Stimulated activated naive CD4-positive, alpha-beta T cell (primary cell): ENCODE data around the gene CXorf38.
A peak's percentile ranks its signal among the peaks of the same experiment; 100 is the strongest.

Experiments
- DNase-seq, 6 experiments: peaks; one replicate each; lab custom pipeline; 2025; lab: John Stamatoyannopoulos, UW

The CXorf38 gene, protein sequence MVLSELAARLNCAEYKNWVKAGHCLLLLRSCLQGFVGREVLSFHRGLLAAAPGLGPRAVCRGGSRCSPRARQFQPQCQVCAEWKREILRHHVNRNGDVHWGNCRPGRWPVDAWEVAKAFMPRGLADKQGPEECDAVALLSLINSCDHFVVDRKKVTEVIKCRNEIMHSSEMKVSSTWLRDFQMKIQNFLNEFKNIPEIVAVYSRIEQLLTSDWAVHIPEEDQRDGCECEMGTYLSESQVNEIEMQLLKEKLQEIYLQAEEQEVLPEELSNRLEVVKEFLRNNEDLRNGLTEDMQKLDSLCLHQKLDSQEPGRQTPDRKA

DNA sequence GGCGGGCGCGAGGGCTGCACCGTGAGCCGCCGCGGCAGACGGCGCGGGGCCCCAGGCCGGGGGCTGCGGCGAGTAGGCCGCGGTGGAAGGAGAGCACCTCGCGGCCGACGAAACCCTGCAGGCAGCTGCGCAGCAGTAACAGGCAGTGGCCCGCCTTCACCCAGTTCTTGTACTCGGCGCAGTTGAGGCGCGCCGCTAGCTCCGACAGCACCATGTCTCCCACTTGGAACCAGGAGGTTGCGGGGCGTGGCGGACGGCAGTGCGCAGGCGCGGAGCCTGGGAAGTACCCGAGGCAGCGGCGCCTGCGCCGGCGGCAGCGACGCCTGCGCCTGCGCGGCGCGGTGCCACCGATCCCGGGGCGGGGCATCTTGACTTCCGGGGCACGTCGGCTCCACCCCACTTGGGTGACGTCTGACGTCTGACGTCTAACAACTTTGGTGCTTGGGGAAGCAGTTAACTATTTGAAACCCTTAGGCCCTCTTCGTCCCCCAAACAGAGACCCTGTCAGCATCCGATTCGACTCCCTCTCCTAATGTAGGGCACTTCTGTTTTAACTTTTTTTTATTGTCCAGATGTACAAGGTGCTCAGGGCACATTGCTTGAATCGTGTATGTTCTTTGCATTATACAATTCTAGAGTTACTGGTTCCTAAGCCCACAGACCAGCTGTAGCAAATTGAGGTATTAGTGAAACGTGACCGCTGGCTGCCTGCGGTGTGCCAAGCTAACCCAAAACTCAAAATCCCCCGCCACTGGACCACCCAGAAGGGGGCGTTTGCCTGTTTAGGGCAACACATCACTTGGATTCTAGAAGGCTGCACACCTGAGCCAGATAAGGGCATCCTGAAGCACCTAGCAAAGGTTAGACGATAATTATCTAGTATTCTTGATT lies at the start of gene CXorf38:
CXorf38 (minus strand) TSS at position 255 of the 891 bp plus-strand sequence; CDS start at position 214, 41 bp downstream.
- DNase-seq = peak; percentile 87 to 97 (median 93)

DNA sequence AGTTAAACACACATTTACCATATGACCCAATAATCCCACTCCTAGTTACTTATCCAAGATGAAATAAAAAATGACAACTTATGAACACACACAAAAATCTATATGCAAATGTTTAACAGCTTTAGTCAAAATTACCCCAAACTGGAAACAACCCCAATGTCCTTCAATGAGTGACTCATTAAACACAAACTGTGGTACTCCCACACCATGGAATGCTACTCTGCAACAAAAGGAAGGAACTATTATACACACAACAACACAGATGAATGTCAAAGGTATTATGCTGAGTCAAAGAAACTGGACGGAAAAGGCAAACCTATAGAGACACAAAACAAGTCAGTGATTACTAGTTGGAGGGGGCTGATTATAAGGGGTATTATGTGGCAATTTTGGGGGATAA lies 47.4 kb upstream of the CXorf38 start:
- DNase-seq = no peak

DNA sequence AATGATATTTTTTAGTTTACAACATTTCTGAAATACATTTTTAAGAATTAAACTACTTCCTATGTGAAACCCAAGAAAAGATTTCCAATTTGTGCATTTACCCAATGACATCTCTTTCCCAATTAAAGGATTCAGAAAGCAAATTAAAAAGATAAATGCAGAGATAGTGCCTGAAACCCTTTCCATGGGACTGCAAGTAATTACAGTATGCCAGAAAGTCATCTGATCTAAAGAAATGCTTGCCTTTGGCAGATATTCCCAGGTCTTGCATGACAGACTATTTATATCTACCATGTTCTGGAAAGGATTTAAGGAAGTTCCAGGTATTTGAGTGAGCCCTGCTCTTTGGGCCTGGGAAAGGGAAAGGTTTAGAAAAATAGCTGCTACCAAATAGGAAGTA lies 41.6 kb upstream of the CXorf38 start:
- DNase-seq = no peak

DNA sequence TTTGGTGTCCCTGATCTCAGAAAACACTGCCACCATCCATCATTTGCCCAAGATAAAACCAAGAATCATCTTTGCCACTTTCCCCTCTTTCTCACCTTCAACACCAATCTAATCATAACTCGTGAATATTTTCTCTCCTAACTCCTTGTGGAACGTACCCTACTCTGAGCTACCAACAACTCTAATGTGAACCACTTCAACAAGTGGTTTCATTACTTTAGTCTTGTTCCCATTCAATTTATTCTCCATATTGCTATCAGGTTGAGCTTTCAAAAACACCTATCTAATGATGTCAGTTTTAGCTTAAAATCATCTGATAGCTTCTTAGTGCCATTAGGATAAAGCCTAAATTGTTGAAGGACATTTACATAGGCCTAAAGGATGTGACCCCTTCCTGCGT lies 39.8 kb upstream of the CXorf38 start:
- DNase-seq = no peak

DNA sequence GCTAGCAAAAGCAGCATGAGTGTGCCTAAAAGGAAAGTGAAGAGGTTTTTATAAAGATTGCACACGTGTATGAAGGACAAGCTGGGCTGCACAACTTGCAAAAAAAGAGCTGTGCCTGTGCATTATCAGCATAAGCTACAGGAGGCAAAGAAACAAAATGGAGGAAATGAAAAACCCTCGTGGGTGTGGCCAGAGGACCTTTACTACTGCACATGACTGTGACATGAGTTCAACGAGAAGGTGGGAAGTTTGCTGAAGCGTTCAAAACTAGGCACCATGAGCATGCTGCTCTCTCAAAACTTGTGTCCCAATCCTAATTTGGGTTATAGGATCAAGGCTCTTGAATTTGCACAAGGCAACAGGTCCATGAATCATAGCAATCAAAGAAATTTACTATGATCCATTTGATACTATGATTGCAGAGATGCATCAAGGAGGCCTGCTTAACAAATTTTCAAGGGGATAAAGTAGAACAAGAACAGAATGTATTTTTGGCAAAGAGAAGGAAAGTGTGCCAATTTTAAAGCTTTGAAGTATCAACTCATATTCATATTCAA lies 38.1 kb upstream of the CXorf38 start:
- no peak for DNase-seq

DNA sequence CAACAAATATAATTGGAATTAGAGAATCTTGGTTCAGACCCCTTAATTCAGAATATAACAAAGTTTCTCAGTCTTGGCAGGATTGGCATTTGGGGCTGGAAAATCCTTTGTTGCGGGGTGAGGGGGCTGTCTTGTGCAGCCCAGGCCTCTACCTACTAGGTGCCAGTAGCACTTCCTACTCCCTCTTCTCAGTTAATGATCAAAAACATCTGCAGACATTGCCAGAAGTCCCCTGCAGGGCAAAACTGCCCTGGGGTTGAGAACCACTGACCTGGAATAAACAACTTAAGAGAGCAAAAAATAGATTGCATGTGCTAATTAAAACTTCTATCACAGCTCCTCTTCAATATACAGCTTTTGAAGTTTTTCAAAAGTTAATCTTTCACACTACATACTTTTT lies 36.7 kb upstream of the CXorf38 start:
- no peak for DNase-seq

DNA sequence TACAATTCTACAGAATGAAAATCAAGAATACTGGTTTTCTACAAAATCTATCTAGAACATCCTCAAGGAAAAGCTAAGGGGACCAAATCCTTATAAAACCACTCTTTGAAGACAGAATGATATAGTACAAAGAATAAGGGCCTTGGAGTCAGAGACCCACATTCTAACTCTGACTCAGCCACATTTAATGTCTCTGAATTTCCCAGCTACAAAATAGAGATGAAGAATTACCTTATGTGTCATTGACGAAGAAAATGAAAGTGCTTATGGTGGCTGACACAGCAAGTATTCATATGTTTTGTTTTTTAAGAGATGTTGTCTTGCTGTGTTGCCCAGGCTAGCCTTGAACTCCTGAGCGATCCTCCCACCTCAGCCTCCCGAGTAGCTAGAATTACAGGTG lies 35.9 kb upstream of the CXorf38 start:
- DNase-seq = no peak

DNA sequence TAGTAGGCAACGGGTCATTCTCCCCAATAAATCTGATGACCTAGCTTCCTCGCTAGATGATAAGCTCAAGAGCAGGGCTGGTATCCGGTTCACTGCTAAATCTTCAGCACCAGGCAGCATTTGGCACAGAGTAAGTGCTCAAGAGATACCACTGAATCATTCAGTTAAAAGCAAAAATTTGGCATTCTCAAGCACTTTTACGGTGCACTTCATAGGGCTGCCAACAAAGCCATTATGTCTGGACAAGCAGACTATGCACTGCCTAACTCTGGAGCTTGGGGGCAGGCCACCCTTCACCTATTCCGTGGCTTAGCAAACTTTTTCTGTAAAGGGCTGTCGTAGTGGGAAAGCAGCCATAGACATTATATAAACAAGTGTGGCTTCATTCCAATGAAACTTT lies 23.8 kb upstream of the CXorf38 start:
- DNase-seq = no peak

DNA sequence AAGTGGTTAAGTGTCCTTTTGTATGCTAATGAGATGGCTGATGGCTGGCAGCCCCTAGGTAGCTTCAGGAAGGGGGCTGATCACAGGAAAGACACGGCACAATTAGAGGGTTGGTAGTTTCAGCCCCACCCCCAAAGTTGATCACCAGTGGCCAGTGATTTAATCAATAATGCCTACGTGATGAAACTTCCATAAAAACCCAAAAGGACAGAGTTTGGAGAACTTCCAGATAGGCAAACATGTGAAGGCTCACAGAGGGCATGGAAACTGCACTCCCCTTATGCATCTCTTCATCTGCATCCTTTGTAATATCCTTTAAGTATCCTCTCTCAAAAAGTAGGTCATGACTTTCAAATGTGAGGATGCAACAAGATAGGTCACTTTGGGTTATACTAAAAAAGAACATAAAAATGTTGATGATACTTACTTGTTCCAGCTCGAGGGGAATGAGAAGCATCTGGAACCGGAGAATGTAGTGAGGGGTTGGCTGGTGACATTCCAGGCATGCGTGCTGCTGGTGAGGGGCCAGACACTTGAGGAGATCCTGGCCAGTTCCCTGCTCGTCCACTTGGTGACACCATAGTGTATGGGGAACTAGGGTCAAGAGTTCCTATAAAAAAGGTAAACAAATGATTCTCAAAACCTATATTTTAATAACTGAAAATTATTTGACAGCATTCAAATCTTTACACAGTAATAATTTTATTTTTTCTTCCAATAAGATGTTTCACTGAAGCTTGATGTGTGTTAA lies 16.7 kb upstream of the CXorf38 start:
- DNase-seq = no peak

DNA sequence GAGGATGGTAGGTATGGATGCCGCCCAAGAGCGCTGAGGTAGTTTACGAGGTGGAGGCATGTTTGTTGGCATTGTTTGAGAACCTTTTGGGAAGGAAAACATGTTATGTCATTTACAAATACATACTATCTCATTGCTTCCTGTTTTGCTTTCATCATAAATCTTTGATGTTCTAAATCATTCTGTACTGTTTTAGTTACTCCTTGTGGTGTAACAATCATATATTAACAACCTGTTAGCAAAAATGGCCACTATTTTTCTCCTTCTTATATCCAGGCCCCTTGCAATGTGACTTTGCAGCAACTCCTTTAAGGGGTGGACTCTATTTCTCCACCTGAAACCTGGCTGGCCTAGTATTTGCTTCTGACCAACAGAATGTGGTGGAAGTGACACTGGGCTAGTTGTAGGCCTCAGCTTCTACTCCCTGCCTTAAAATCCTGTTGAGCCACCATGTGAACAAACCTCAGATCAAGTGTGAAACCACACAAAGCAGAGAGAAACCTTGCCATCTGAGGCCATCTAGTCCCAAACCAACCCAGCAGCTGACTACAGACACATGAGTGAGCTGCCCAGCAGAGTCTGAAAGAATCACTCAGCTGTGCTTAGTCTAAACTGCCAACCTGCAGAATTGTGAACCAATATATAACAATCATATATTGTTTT lies 15.8 kb upstream of the CXorf38 start:
- DNase-seq = no peak

DNA sequence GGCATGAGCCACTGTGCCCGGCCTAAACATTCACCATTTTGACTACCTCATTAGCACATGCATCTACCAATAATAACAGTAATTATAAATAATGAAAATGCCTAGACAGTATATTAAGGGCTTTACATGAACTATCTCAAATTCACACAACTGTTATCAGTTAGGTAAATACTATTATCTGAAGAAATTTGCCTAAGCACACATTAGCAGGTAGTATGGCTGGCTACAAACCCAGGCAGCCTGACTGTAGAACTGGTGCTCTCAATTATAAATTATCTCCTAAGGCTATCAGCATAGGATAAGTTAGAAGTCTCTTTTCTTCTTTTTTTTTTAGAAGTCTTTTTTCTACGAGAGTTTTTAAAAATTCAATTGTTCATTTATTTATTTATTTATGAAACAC lies 14.1 kb upstream of the CXorf38 start:
- DNase-seq = no peak

DNA sequence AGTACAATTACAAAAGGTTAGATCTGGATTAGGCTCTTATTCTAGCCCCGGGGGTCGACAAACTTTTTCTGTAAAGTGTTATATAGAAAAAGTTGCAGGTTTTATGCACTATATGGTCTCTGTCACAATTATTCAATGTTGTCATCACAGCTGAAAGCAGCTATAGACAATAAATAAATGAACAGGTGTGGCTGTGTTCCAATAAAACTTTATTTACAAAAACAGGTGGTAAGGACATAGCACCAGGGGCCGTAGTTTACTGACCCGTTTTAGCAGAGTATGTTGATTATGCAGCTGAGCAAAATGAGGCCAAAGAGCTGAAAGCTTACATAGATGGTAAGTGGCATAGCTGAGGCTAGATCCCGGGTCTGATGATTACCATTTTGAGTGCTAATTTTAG lies 13.0 kb upstream of the CXorf38 start:
- DNase-seq = no peak

DNA sequence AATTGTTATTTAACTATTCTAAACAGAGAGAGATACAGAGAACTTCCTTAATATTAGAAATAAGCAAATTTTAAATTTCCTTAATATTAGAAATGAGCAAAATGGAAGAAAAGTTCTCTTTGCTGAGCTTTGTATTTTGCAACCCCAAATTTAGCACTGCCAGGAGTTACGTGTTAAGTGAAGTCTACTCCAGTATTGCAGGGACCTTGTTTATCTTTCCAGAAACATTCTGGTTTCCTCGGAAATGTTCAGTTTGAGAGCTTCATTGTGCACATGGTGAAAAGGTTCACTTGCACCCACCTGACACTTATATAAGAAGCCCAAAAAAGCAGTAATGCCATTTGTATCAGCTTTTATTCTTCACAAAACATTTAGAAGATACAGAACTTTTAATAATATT lies 6.2 kb upstream of the CXorf38 start:
- no peak for DNase-seq

DNA sequence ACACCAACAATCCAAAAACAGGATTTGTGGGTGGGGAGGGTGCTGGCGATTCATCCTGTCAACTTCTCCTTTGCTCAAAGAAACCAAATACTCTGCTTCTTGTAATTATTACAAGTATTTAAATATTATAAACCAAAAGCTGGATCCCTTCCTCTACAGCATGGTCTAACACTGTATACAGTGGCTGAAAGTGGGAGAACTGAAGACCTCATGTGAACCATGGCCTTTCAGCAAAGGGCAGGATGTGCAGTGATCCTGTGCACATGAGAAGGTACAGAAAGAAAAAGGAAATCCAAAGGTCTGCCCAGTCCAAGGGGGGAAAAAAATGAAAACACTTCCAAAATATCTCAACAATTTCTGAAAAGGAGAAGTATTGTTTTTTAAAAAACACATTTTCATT lies 5.3 kb upstream of the CXorf38 start:
- no peak for DNase-seq

DNA sequence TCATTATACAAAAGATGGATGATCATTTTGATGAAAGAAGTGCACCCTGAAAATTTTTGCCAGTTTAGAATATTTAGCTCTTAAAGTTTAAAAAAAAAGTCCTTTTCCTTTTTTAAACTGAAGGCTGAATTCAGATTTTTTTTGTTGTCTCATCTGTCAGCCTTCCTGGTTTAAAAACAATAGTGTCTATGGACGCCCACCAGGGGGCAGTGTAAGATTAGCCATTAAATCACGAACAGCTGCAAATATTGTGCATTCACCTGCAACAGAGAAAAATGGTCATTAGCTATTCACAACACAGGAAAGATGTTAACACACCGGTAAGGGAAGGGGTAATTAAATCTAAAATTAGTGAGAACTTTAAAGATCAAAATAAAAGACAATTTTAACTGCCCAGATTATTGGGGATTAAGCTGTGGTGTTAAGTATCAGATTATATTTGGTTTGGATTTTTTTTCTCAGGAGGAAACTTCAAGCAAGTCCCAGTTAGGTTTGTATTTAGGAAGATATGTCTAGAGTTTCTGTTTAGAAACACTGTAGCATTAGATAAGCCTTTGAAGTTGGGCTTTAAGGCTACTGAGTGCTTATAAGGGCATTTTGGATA lies 4.4 kb upstream of the CXorf38 start:
- peak; percentile 22 to 86 (median 66) for DNase-seq

DNA sequence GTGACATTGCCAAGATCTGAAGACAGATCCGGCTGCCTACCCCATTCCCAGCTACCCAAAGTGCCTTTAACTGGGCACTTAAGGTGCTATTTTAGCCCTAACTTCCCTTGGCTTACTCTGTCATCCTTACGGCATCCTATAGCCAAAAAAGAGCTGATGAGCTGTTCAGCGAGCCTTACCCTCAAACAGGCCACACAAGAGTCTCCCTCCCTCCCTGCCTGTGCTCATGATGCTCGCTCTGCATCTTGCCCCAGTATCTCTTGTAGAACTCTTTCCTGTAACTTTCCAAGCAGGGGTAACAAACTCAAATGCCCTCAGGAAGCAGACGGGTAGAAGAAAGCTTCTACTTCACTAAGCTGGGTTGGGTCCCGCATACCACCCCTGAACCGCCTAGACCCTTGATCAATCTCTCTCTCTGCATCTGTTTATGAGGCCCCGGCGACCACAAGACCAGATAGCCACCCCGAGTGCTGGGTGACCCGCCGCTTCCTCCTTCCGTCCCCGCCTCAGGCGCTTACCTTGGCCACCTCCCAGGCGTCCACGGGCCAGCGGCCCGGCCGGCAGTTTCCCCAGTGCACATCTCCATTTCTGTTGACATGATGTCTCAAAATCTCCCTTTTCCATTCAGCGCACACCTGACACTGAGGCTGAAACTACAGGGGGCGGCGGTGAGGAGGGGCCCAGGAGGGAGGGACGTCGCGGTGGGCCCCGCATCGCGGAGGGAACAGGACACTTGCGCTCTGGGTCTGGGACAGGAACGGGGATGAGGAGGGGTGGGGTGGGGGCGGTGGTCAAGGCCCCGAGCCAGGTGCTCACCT lies 663 bp downstream of the CXorf38 start:
- DNase-seq = peak in 5 of 6 experiments; percentile 4 to 58 (median 33)

DNA sequence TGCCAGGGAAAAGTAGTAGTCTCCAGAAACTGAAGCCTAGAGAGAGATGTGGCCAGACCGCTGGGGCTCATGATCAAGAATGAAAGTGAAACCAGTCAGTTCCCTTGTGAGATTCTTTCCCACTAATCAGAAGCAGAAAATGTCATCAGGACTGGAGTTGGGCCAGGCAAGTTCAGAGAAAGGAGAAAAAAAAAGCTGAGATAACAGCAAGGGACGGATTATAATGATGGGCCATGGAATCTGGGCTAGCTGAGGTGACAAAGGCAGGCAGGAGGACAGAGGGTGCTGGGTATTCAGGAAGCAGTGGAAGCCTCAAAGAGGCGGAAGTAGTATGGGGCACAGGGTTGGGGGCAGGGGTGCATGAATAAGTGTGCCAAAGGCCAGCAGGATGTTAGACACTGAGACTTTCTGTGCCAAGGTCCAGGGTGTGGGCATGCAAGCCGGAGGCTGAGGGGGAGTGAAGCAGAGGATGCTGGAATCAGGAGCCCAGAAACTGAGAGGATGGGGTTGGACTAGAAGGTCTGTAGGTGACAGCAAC lies 2.5 kb downstream of the CXorf38 start:
- DNase-seq = peak; percentile 15 to 61 (median 38)

DNA sequence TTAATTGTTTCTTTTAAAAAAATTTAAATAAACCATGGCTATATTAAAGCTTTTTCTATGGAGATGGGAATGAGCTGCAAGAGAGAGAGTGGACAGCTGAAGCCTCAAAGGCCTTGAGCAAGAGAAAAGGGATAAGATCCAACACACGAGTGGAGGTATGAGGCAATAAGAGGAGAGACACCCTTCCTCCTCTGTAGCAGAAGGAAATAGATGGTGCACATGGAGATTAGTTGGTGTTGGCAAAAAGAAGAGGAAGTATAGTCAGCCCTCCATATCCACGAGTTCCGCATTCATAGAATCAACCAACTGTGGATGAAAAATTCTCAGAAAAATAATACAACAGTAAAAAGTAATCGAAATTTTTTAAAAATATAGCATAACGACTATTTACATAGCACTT lies 3.2 kb downstream of the CXorf38 start:
- no peak for DNase-seq

DNA sequence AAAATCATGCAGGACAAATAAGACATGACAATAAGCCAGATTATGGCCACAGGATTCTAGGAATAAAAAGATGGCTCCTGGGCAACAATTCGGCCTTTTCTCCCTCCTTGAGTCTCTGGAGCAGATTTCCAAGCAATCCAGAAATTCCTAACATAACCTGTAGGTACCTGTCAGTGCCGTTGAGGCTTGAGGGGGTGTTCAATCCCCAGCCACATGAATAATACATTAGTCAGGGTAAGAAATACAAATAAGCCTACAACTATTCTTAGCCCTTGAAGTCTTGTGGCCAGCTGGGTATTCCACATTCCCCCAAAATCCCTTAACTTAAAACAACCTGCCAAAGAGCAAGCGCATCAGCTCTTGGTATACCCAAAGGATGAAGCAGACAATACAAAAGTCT lies 9.7 kb downstream of the CXorf38 start:
- no peak for DNase-seq

DNA sequence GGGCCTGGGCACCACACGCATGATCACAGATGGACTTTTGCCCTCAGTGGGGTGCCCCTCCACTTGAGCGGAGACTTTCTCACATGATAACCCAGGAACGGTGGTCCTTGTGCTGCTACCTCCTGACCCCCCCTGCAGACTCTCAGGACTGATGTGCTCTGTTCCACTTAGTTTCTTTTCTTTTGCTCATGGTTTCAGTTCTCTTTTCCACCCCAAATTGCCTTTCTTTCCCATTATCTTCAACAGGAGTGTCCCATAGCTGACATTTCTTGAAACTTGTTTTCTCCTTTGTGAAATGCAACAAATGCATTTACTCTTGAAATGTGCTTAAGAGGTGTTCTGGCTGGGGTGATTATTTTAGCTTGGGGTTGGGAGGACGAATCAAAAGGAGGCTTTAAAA lies 15.2 kb downstream of the CXorf38 start:
- DNase-seq = no peak
